HepG2 (cell line): ENCODE data around the gene HELZ2. TPM values are rescaled to one million over a fixed set of nuclear protein-coding genes. Genes with fewer than 3 reads are reported as not detected.

ENCODE experiments used
- MED13 ChIP-seq: sonication (generic); formaldehyde crosslinking; IDR thresholded peaks from 2 replicates; pipeline ENCODE4 v1.5.0; 2020; ENCODE audit warnings: missing genetic modification reagents
- ONECUT2 ChIP-seq: sonication (generic); formaldehyde crosslinking; IDR thresholded peaks from 2 replicates; pipeline ENCODE4 v1.4.0; 2020; ENCODE audit warnings: missing genetic modification reagents
- TCF12 ChIP-seq, 2 experiments: fragments of 450-650 bp in 1 of 2; sonication (generic) in 1 of 2; formaldehyde crosslinking in 1 of 2; IDR thresholded peaks; 2 replicates each; pipeline versions ENCODE4 v1.6.1 to v1.8.0; 2017 to 2022; ENCODE audit warnings: antibody characterized with exemption in 1 of 2, mild to moderate bottlenecking in 1 of 2, missing genetic modification reagents in 1 of 2, moderate library complexity in 1 of 2
- ZFP37 ChIP-seq: sonication (generic); formaldehyde crosslinking; IDR thresholded peaks from 2 replicates; pipeline ENCODE4 v1.4.0; 2020; ENCODE audit warnings: missing genetic modification reagents, borderline replicate concordance
- ZNF468 ChIP-seq: sonication (generic); formaldehyde crosslinking; IDR thresholded peaks from 2 replicates; pipeline ENCODE4 v1.8.0; 2022; ENCODE audit warnings: mild to moderate bottlenecking, moderate library complexity, missing genetic modification reagents
- ZNF749 ChIP-seq: sonication (generic); formaldehyde crosslinking; IDR thresholded peaks from 2 replicates; pipeline ENCODE4 v1.8.0; 2022; ENCODE audit warnings: mild to moderate bottlenecking, missing genetic modification reagents, moderate library complexity, borderline replicate concordance
- ZNF776 ChIP-seq: sonication (generic); formaldehyde crosslinking; IDR thresholded peaks from 2 replicates; pipeline ENCODE4 v1.4.0; 2020; ENCODE audit warnings: mild to moderate bottlenecking, missing genetic modification reagents
- ZSCAN25 ChIP-seq: sonication (generic); formaldehyde crosslinking; IDR thresholded peaks from 2 replicates; pipeline ENCODE4 v1.8.0; 2022; ENCODE audit warnings: mild to moderate bottlenecking, missing genetic modification reagents
- polyA plus RNA-seq, 8 experiments: library from polyadenylated mRNA; depleted of rRNA in 3 of 8; stranded (reverse) in 7 of 8; unstranded in 1 of 8; fragments of >200 nt; fragmentation: Illumina TruSeq in 4 of 8; extraction: Trizol in 4 of 8; gene quantifications; 2 replicates each; pipeline versions ENCODE4 v1.2.1 to v1.2.3, GENCODE V29; 2011 to 2016; ENCODE audit warnings: low read depth in 4 of 8, missing spikeins in 1 of 8, mixed read lengths in 1 of 8; ENCODE audit not compliant: insufficient read depth in 1 of 8
- total RNA-seq, 5 experiments: library from RNA; depleted of rRNA; stranded (reverse); fragments of >200 nt; fragmentation: Illumina TruSeq; extraction: Trizol; gene quantifications; 2 replicates each; pipeline ENCODE4 v1.2.3, GENCODE V29; 2016; ENCODE audit warnings: low read depth in 1 of 5
- TF ChIP-seq, protein P1 (sequence below): sonication (generic); formaldehyde crosslinking; IDR thresholded peaks from 2 replicates; pipeline ENCODE4 v1.5.1; 2020; ENCODE audit warnings: mild to moderate bottlenecking, missing genetic modification reagents, borderline replicate concordance
- TF ChIP-seq, protein P2 (sequence below): sonication (generic); formaldehyde crosslinking; IDR thresholded peaks from 2 replicates; pipeline ENCODE4 v1.8.0; 2022; ENCODE audit warnings: missing genetic modification reagents, mild to moderate bottlenecking, inconsistent platforms, borderline replicate concordance
- TF ChIP-seq, protein P3 (sequence below): sonication (generic); formaldehyde crosslinking; IDR thresholded peaks from 2 replicates; pipeline ENCODE4 v1.9.0; 2021; ENCODE audit warnings: missing genetic modification reagents, mild to moderate bottlenecking, borderline replicate concordance

The HELZ2 gene
- total and polyA plus RNA-seq, 2 of the 13 experiments (the other 11 are each of a cell fraction or from before 2014, with no cell fraction given), result 9.6 to 10.1 TPM

DNA sequence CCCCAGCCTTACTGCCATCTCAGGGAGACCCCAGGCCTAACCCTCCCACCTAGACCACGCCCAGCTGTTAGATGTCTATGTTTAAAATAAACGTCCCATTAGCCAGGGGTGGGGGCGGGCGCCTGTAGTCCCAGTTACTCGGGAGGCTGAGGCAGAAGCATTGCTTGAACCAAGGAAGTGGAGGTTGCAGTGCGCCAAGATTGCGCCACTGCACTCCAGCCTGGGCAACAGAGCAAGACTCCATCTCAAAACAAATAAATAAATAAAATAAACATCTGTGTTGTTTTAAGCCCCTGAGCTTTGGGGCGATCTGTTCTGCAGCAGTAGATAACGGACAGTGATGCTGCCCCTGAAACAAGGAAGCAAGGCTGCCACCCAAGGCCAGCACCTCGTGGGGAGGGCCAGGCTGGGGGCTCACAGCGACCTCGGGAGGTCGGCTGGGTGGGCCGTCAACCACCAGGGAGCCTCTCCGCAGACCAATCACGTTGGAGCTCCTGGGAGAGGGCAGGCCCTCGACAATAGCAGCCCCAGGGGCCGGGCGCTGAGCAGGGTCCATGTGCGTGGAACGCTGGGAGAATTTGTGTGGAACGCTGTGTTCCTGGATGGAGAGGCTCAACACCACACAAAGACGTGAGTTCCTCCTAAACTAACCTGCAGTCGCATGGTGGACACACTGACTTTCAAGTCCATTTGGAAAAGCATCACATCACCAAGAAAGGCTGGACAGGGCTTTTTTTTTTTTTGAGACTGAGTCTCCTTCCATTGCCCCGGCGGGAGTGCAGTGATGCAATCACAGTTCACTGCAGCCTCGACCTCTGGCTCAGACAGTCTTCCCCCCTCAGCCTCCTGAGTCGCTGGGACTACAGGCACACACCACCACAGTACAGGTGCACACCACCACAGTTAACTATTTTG lies 1.0 kb upstream of the HELZ2 start (continued):
- TF ChIP-seq, protein P1, sequence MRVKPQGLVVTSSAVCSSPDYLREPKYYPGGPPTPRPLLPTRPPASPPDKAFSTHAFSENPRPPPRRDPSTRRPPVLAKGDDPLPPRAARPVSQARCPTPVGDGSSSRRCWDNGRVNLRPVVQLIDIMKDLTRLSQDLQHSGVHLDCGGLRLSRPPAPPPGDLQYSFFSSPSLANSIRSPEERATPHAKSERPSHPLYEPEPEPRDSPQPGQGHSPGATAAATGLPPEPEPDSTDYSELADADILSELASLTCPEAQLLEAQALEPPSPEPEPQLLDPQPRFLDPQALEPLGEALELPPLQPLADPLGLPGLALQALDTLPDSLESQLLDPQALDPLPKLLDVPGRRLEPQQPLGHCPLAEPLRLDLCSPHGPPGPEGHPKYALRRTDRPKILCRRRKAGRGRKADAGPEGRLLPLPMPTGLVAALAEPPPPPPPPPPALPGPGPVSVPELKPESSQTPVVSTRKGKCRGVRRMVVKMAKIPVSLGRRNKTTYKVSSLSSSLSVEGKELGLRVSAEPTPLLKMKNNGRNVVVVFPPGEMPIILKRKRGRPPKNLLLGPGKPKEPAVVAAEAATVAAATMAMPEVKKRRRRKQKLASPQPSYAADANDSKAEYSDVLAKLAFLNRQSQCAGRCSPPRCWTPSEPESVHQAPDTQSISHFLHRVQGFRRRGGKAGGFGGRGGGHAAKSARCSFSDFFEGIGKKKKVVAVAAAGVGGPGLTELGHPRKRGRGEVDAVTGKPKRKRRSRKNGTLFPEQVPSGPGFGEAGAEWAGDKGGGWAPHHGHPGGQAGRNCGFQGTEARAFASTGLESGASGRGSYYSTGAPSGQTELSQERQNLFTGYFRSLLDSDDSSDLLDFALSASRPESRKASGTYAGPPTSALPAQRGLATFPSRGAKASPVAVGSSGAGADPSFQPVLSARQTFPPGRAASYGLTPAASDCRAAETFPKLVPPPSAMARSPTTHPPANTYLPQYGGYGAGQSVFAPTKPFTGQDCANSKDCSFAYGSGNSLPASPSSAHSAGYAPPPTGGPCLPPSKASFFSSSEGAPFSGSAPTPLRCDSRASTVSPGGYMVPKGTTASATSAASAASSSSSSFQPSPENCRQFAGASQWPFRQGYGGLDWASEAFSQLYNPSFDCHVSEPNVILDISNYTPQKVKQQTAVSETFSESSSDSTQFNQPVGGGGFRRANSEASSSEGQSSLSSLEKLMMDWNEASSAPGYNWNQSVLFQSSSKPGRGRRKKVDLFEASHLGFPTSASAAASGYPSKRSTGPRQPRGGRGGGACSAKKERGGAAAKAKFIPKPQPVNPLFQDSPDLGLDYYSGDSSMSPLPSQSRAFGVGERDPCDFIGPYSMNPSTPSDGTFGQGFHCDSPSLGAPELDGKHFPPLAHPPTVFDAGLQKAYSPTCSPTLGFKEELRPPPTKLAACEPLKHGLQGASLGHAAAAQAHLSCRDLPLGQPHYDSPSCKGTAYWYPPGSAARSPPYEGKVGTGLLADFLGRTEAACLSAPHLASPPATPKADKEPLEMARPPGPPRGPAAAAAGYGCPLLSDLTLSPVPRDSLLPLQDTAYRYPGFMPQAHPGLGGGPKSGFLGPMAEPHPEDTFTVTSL (CRISPR knock-in tag), result no peak
- TF ChIP-seq ZNF468 (CRISPR knock-in tag) (no peak), ZFP37 (CRISPR knock-in tag) (no peak), MED13 (no peak; the same call in 1 of the 2 replicates), ZNF749 (CRISPR knock-in tag) (0 out of 2 replicates have a peak, but pooled peaks have one; percentile 64), TCF12 (IDR thresholded peaks at IDR 0.05) (no peak), TCF12 (CRISPR knock-in tag; IDR thresholded peaks at IDR 0.05) (0 out of 2 replicates have a peak, but pooled peaks have one; percentile 32), ONECUT2 (CRISPR knock-in tag) (no peak), ZNF776 (CRISPR knock-in tag) (no peak; the same call in 1 of the 2 replicates), ZSCAN25 (0 out of 2 replicates have a peak, but pooled peaks have one; percentile 27)
- TF ChIP-seq, protein P2, sequence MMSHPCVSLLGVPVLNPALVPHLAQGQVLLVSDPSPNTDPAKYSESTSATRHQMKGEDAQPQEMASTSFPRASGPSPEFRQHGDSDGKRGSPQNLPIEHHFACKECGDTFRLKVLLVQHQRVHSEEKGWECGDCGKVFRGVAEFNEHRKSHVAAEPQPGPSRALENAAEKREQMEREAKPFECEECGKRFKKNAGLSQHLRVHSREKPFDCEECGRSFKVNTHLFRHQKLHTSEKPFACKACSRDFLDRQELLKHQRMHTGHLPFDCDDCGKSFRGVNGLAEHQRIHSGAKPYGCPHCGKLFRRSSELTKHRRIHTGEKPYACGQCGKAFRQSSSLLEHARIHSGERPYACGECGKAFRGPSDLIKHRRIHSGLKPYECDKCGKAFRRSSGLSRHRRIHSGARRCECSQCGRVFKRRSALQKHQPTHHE (CRISPR knock-in tag), result 0 out of 2 replicates have a peak, but pooled peaks have one; percentile 25
- TF ChIP-seq, protein P3, sequence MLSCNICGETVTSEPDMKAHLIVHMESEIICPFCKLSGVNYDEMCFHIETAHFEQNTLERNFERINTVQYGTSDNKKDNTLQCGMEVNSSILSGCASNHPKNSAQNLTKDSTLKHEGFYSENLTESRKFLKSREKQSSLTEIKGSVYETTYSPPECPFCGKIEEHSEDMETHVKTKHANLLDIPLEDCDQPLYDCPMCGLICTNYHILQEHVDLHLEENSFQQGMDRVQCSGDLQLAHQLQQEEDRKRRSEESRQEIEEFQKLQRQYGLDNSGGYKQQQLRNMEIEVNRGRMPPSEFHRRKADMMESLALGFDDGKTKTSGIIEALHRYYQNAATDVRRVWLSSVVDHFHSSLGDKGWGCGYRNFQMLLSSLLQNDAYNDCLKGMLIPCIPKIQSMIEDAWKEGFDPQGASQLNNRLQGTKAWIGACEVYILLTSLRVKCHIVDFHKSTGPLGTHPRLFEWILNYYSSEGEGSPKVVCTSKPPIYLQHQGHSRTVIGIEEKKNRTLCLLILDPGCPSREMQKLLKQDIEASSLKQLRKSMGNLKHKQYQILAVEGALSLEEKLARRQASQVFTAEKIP (CRISPR knock-in tag), result no peak
